Activated CD8-positive, alpha-beta T cell treated with anti-CD3 and anti-CD28 coated beads for 36 hours (primary cell): Measurements from ENCODE around the gene ROMO1. TPM values are rescaled to one million over a fixed set of nuclear protein-coding genes. Genes with fewer than 3 reads are reported as not detected.

Source experiments
- ATAC-seq: fragments of 200-7000 bp; cut with Tn5 transposase; one replicate; pipeline ENCODE4 v1.10.0; 2021; ENCODE audit warnings: mild to moderate bottlenecking, moderate library complexity
- CTCF ChIA-PET: fragments of 350-600 bp; sonication (Branson Sonifier 250); formaldehyde crosslinking; loops from one replicate; lab custom pipeline; 2021; ENCODE audit warnings: antibody characterized with exemption; lab: Charles Lee
- POLR2A ChIA-PET: fragments of 350-600 bp; sonication (Branson Sonifier 250); formaldehyde crosslinking; loops from one replicate; lab custom pipeline; 2021; ENCODE audit warnings: antibody characterized with exemption; lab: Charles Lee
- DNase-seq: peaks from one replicate; pipeline ENCODE4 v3.0.0-alpha.2; 2020
- H3K27ac Mint-ChIP-seq: one replicate; pipeline ENCODE4 v1.8.0; 2021; ENCODE audit warnings: mild to moderate bottlenecking, mixed read lengths
- H3K27me3 Mint-ChIP-seq: one replicate; pipeline ENCODE4 v1.8.0; 2021; ENCODE audit warnings: mixed read lengths
- H3K36me3 Mint-ChIP-seq: one replicate; pipeline ENCODE4 v1.8.0; 2021; ENCODE audit warnings: low read depth, mixed read lengths
- H3K4me1 Mint-ChIP-seq: one replicate; pipeline ENCODE4 v1.8.0; 2021; ENCODE audit warnings: low read depth, mixed read lengths
- H3K4me3 Mint-ChIP-seq: one replicate; pipeline ENCODE4 v1.8.0; 2021; ENCODE audit warnings: mild to moderate bottlenecking, moderate library complexity, mixed read lengths
- H3K9me3 Mint-ChIP-seq: one replicate; pipeline ENCODE4 v1.8.0; 2021; ENCODE audit warnings: mixed read lengths
- intact Hi-C: fragments of 100-400 bp; cut with micrococcal nuclease; formaldehyde crosslinking; loops from one replicate; pipeline ENCODE4 v1.10.0; 2022
- total RNA-seq, 2 experiments: library from RNA; stranded (reverse); gene quantifications; one replicate each; pipeline ENCODE4 v1.2.3, GENCODE V29; 2021
- TF ChIP-seq, protein P1 (sequence below): fragments of 200-600 bp; IDR thresholded peaks from one replicate; pipeline ENCODE4 v1.8.0; 2022; ENCODE audit warnings: antibody characterized with exemption, mild to moderate bottlenecking

Gene ROMO1
- total RNA-seq, 2 experiments from 2014 or later, result 146 to 148 TPM

DNA sequence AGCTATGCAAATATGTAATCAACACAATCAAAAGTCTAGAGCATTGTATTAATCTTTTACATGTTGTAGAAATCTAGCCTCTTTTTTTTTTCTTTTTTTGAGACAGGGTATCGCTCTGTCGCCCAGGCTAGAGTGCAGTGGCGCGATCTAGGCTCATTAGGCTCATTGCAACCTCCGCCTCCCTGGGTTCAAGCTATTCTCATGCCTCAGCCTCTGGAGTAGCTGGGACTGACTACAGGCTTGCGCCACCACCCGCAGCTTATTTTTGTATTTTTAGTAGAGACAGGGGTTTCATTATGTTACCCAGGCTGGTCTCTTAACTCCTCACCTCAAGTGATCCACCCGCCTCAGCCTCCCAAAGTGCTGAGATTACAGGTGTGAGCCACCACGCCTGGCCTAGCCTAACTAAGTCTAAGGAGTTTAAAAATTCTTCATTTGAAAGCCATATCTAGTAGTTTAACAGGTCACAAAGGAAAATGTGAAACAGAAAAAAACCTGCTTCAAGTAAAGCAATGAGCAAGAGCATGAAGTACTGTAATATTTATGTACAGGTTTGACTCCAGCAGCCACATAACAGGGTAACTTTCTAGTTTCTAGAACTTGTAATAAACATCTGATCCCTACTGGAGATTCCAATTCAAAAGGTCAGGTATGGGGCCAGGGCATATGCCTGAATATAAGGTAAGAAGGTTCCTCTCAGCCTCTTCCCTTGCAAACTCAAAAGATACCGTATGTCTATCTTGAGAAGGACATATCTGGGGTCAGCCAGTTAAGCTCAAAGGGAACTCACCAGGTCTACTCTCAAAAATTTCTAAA lies 38.9 kb upstream of the ROMO1 start:
- TF ChIP-seq, protein P1, sequence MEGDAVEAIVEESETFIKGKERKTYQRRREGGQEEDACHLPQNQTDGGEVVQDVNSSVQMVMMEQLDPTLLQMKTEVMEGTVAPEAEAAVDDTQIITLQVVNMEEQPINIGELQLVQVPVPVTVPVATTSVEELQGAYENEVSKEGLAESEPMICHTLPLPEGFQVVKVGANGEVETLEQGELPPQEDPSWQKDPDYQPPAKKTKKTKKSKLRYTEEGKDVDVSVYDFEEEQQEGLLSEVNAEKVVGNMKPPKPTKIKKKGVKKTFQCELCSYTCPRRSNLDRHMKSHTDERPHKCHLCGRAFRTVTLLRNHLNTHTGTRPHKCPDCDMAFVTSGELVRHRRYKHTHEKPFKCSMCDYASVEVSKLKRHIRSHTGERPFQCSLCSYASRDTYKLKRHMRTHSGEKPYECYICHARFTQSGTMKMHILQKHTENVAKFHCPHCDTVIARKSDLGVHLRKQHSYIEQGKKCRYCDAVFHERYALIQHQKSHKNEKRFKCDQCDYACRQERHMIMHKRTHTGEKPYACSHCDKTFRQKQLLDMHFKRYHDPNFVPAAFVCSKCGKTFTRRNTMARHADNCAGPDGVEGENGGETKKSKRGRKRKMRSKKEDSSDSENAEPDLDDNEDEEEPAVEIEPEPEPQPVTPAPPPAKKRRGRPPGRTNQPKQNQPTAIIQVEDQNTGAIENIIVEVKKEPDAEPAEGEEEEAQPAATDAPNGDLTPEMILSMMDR, result no peak
- Mint-ChIP-seq H3K4me1 (peaks cover 58% of the 10 kb centered on the region), H3K4me3 (peak overlapping the region; percentile 93), H3K27me3 (no peaks in the 10 kb centered on the region), H3K9me3 (no peaks in the 10 kb centered on the region), H3K27ac (peak overlapping the region; percentile 99), H3K36me3 (peaks cover 52% of the 10 kb centered on the region)
- intact Hi-C loops, result loop anchor here (5.0 kb wide), 2 partner anchors 43 to 77 kb away; partner anchors contain the start of gene SPAG4
- ChIA-PET POLR2A (interaction anchor here (0.7 to 9.1 kb wide), 14 partner anchors 8 to 294 kb away, joined by 3 to 163 read pairs (median 4); partner anchors contain the start of genes ERGIC3, RBM39, SCAND1 and SPAG4), CTCF (interaction anchor here (1.1 to 4.8 kb wide), 6 partner anchors 8 to 294 kb away, joined by 3 to 49 read pairs (median 4); partner anchors contain the start of gene SCAND1)
- peak; percentile 22 for ATAC-seq
- peak; percentile 57 for DNase-seq

DNA sequence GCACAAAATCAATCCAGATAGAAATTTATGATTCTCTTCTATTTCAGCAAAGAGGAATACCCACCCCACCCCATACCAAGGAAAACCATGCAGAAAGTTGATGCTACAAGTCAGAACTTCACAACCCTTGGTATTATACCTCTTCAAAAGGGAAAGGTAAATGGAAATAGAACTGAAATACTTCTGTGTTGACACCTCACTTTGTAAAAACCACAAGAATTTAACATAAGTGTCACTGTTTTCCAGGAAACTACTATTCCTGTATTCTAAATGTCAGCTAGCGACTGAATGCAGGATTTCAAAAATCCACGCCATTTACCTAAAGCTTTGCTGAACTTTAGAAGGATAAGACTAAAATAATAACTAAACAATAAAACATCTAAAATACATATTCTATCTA lies 38.2 kb upstream of the ROMO1 start:
- POLR2A ChIA-PET, result interaction anchor here (0.6 to 9.1 kb wide), 14 partner anchors 8 to 293 kb away, joined by 3 to 163 read pairs (median 4); partner anchors contain the start of genes CEP250, ERGIC3, RBM39 and SCAND1
- H3K9me3 Mint-ChIP-seq, result no peaks in the 10 kb centered on the region
- H3K4me1 Mint-ChIP-seq, result peaks cover 58% of the 10 kb centered on the region
- H3K27me3 Mint-ChIP-seq, result no peaks in the 10 kb centered on the region
- DNase-seq, result no peak
- CTCF ChIA-PET, result interaction anchor here (1.1 to 4.8 kb wide), 4 partner anchors 9 to 293 kb away, joined by 3 to 49 read pairs (median 4); partner anchors contain the start of gene SCAND1
- H3K4me3 Mint-ChIP-seq, result peak overlapping the region; percentile 93
- intact Hi-C loops, result loop anchor here (5.0 kb wide), 2 partner anchors 44 to 76 kb away; partner anchors contain the start of gene SPAG4
- H3K27ac Mint-ChIP-seq, result peak overlapping the region; percentile 99
- TF ChIP-seq, protein P1, result no peak
- peak; percentile 13 for ATAC-seq
- H3K36me3 Mint-ChIP-seq, result peaks cover 52% of the 10 kb centered on the region

DNA sequence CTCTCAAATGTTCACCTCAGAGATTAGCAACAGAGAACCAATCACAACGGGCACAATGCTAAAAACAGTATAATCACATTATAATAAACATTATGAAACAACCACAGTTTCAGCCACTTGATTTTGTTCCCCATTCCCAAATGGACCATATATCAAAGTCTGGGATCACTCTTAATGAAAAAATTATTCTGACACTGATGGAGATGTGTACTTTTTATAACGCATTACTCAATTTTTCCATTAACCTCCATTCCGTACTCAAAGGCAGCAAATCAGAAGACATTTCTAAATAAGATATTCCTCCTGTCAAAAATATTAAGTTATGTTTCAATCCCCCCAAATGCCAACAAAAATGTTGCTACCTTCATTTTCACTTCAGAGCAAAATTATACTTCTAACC lies 37.3 kb upstream of the ROMO1 start:
- ATAC-seq (no peak), DNase-seq (no peak)
- H3K27me3 Mint-ChIP-seq, result no peaks in the 10 kb centered on the region
- peaks cover 54% of the 10 kb centered on the region for H3K4me1 Mint-ChIP-seq
- peaks cover 51% of the 10 kb centered on the region for H3K36me3 Mint-ChIP-seq
- peak overlapping the region; percentile 93 for H3K4me3 Mint-ChIP-seq
- TF ChIP-seq, protein P1, result no peak
- H3K9me3 Mint-ChIP-seq, result no peaks in the 10 kb centered on the region
- peak overlapping the region; percentile 99 for H3K27ac Mint-ChIP-seq
- CTCF ChIA-PET, result interaction anchor here (1.1 to 4.8 kb wide), 4 partner anchors 10 to 292 kb away, joined by 3 to 49 read pairs (median 4); partner anchors contain the start of gene SCAND1
- POLR2A ChIA-PET, result interaction anchor here (0.6 to 9.1 kb wide), 12 partner anchors 8 to 292 kb away, joined by 3 to 163 read pairs (median 8); partner anchors contain the start of genes CEP250, ERGIC3, NFS1 and RBM39
- intact Hi-C loops, result loop anchor here (5.0 kb wide), 2 partner anchors 45 to 75 kb away; partner anchors contain the start of gene SPAG4

DNA sequence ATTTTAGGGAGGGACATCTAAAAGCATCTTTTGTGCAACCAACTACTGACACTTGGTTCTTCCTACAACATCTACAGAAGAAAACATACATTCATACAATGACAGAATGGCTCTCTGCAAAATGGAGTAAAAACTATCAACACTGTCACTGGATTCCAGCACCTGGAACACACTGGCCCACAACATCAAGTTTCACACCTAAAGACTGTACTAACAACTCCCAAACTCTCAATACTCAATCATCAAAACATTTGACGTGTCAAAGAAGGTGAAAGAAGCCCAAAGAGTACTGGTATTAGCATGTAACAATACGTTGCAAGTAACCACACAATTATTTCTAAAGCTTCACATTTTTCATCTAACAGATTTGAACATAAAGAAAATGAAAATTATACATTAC lies 36.7 kb upstream of the ROMO1 start:
- peaks cover 45% of the 10 kb centered on the region for H3K36me3 Mint-ChIP-seq
- H3K27me3 Mint-ChIP-seq, result no peaks in the 10 kb centered on the region
- ATAC-seq (no peak), DNase-seq (peak; percentile 21)
- no peaks in the 10 kb centered on the region for H3K9me3 Mint-ChIP-seq
- TF ChIP-seq, protein P1, result no peak
- CTCF ChIA-PET, result interaction anchor here (2.3 to 4.8 kb wide), 2 partner anchors 44 to 292 kb away, joined by 12 to 49 read pairs; partner anchors contain the start of gene SCAND1
- intact Hi-C loops, result loop anchor here (5.0 kb wide), 2 partner anchors 45 to 75 kb away; partner anchors contain the start of gene SPAG4
- POLR2A ChIA-PET, result interaction anchor here (0.6 to 9.1 kb wide), 21 partner anchors 9 to 292 kb away, joined by 3 to 163 read pairs (median 10); partner anchors contain the start of genes CEP250, NFS1, PHF20 and RBM39
- H3K4me1 Mint-ChIP-seq, result peaks cover 47% of the 10 kb centered on the region
- peak overlapping the region; percentile 93 for H3K4me3 Mint-ChIP-seq
- H3K27ac Mint-ChIP-seq, result peak overlapping the region; percentile 99
